ENCODE data around the gene PLAAT4.

The PLAAT4 gene

GRCh38 chr11:63590024-63590788 lies 53.6 kb downstream of the PLAAT4 start:
- Histone ChIP-seq H3K4me3 (replicated peaks; ENCODE audit: insufficient read depth, low read length) (no peak overlapping the region), H3K27ac (replicated peaks) (no peak overlapping the region), H3K27me3 (ENCODE audit: insufficient read depth, poor library complexity, severe bottlenecking) (no peaks in the 10 kb centered on the region)
- no peak for DNase-seq (ENCODE audit: low read depth in 1 of 2, low spot score in 1 of 2)
- TF ChIP-seq SPI1 (IDR thresholded peaks at IDR 0.05; ENCODE audit: borderline replicate concordance, low read depth), result no peak

DNA sequence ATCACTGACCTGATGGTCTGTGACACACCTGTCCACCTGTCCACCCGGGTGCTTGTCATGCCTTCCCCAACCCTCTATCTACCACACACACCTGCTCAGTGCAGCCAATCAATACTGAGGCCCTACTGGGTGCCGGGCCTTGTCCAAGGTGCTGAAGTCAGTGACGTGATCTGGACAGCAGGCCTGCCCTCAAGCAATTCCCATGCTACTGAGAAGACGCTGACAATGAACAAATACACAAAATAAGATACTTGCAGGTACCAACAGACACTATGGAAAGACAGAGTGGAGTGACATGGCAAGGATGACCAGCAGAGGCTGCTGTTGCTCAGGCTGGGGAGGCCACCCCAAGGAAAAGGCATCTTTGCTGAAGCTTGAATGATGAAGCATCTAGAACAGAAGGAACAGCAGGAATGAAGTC lies 56.4 kb downstream of the PLAAT4 start:
- no peaks in the 10 kb centered on the region for H3K27me3 ChIP-seq (ENCODE audit: insufficient read depth, poor library complexity, severe bottlenecking)
- TF ChIP-seq SPI1 (IDR thresholded peaks at IDR 0.05; ENCODE audit: borderline replicate concordance, low read depth) (no peak), GABPA (IDR thresholded peaks at IDR 0.05; ENCODE audit: low read depth) (no peak), POLR2AphosphoS5 (IDR thresholded peaks at IDR 0.05; ENCODE audit: low read depth) (no peak), CTCF (IDR thresholded peaks at IDR 0.05; ENCODE audit: insufficient read depth, low read length) (peak; percentile 57)
- TF ChIP-seq, protein P1, sequence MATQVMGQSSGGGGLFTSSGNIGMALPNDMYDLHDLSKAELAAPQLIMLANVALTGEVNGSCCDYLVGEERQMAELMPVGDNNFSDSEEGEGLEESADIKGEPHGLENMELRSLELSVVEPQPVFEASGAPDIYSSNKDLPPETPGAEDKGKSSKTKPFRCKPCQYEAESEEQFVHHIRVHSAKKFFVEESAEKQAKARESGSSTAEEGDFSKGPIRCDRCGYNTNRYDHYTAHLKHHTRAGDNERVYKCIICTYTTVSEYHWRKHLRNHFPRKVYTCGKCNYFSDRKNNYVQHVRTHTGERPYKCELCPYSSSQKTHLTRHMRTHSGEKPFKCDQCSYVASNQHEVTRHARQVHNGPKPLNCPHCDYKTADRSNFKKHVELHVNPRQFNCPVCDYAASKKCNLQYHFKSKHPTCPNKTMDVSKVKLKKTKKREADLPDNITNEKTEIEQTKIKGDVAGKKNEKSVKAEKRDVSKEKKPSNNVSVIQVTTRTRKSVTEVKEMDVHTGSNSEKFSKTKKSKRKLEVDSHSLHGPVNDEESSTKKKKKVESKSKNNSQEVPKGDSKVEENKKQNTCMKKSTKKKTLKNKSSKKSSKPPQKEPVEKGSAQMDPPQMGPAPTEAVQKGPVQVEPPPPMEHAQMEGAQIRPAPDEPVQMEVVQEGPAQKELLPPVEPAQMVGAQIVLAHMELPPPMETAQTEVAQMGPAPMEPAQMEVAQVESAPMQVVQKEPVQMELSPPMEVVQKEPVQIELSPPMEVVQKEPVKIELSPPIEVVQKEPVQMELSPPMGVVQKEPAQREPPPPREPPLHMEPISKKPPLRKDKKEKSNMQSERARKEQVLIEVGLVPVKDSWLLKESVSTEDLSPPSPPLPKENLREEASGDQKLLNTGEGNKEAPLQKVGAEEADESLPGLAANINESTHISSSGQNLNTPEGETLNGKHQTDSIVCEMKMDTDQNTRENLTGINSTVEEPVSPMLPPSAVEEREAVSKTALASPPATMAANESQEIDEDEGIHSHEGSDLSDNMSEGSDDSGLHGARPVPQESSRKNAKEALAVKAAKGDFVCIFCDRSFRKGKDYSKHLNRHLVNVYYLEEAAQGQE (IDR thresholded peaks at IDR 0.05; ENCODE audit: insufficient replicate concordance, low read depth), result peak; percentile 89
- DNase-seq (ENCODE audit: low read depth in 1 of 2, low spot score in 1 of 2), result peak in 1 of 2 experiments; percentile 13
- no peak overlapping the region for H3K27ac ChIP-seq (replicated peaks)
- H3K4me3 ChIP-seq (replicated peaks; ENCODE audit: insufficient read depth, low read length), result no peak overlapping the region

- TF ChIP-seq, protein P1 (IDR thresholded peaks at IDR 0.05; ENCODE audit: insufficient replicate concordance, low read depth), result no peak
- TF ChIP-seq CTCF (IDR thresholded peaks at IDR 0.05; ENCODE audit: insufficient read depth, low read length), result no peak
- no peak for TF ChIP-seq GABPA (IDR thresholded peaks at IDR 0.05; ENCODE audit: low read depth)
- TF ChIP-seq SPI1 (IDR thresholded peaks at IDR 0.05; ENCODE audit: borderline replicate concordance, low read depth), result no peak
- no peak for TF ChIP-seq POLR2AphosphoS5 (IDR thresholded peaks at IDR 0.05; ENCODE audit: low read depth)
- DNase-seq (ENCODE audit: low read depth in 1 of 2, low spot score in 1 of 2), result no peak
- Histone ChIP-seq H3K27ac (replicated peaks) (no peak overlapping the region), H3K27me3 (ENCODE audit: insufficient read depth, poor library complexity, severe bottlenecking) (no peaks in the 10 kb centered on the region), H3K4me3 (replicated peaks; ENCODE audit: insufficient read depth, low read length) (no peak overlapping the region)
Observed at GRCh38 chr11:63595296-63595695, 58.7 kb downstream of the PLAAT4 start.

All from HL-60 (cell line).